KOPT-K1 (cell line): Measurements from ENCODE around the gene EEPD1.
"Not testable (repeated sequence)": the region's sequence is repeated elsewhere in the genome, so short reads cannot be mapped to it uniquely, and the experiment has no call there.

ENCODE experiments used
- H3K27ac ChIP-seq: fragments of 200-600 bp; sonication (generic); 2 replicates; pipeline ENCODE4 v1.5.1; 2016; ENCODE audit warnings: antibody characterized with exemption, mild to moderate bottlenecking, low read depth, low read length; ENCODE audit not compliant: poor library complexity, severe bottlenecking
- H3K36me3 ChIP-seq: fragments of 200-600 bp; sonication (generic); 2 replicates; pipeline ENCODE4 v1.5.1; 2017; ENCODE audit warnings: antibody characterized with exemption, mild to moderate bottlenecking, low read length, moderate library complexity; ENCODE audit not compliant: insufficient read depth
- H3K9me3 ChIP-seq: fragments of 200-600 bp; sonication (generic); 2 replicates; pipeline ENCODE4 v1.5.1; 2017; ENCODE audit warnings: antibody characterized with exemption, low read length, mild to moderate bottlenecking; ENCODE audit not compliant: insufficient read depth, poor library complexity, severe bottlenecking

EEPD1 gene

GRCh38 chr7:36141850-36142249, 11.2 kb upstream of the EEPD1 start:
- Histone ChIP-seq H3K9me3 (no peaks in the 10 kb centered on the region), H3K27ac (no peak overlapping the region), H3K36me3 (no peaks in the 10 kb centered on the region)

GRCh38 chr7:36144189-36144588, 8.9 kb upstream of the EEPD1 start:
- Histone ChIP-seq H3K9me3 (peaks cover 7% of the 10 kb centered on the region), H3K36me3 (no peaks in the 10 kb centered on the region)

GRCh38 chr7:36145686-36146085, 7.4 kb upstream of the EEPD1 start:
- H3K36me3 ChIP-seq, result no peaks in the 10 kb centered on the region
- no peak overlapping the region for H3K27ac ChIP-seq
- H3K9me3 ChIP-seq, result peaks cover 7% of the 10 kb centered on the region

More at GRCh38 chr7:36144189-36144588, 8.9 kb upstream of the EEPD1 start:
- no peak overlapping the region for H3K27ac ChIP-seq

GRCh38 chr7:36147361-36147760, 5.7 kb upstream of the EEPD1 start:
- Histone ChIP-seq H3K27ac (no peak overlapping the region), H3K36me3 (no peaks in the 10 kb centered on the region), H3K9me3 (peaks cover 7% of the 10 kb centered on the region)

GRCh38 chr7:36148422-36149065, 4.5 kb upstream of the EEPD1 start:
- Histone ChIP-seq H3K27ac (no peak overlapping the region), H3K36me3 (no peaks in the 10 kb centered on the region), H3K9me3 (peaks cover 7% of the 10 kb centered on the region)

- H3K36me3 ChIP-seq, H3K9me3 ChIP-seq, H3K27ac ChIP-seq: not testable (repeated sequence)
Measured at GRCh38 chr7:36149240-36149639, 3.8 kb upstream of the EEPD1 start.

GRCh38 chr7:36149694-36150452, 3.2 kb upstream of the EEPD1 start:
- Histone ChIP-seq H3K27ac (no peak overlapping the region), H3K36me3 (no peaks in the 10 kb centered on the region)

GRCh38 chr7:36151921-36152755, 916 bp upstream of the EEPD1 start:
- Histone ChIP-seq H3K9me3 (peaks cover 7% of the 10 kb centered on the region), H3K27ac (peak overlapping the region; percentile 32), H3K36me3 (no peaks in the 10 kb centered on the region)

More at GRCh38 chr7:36149694-36150452, 3.2 kb upstream of the EEPD1 start:
- H3K9me3 ChIP-seq, result peaks cover 7% of the 10 kb centered on the region

- Histone ChIP-seq H3K9me3 (peaks cover 2% of the 10 kb centered on the region), H3K36me3 (no peaks in the 10 kb centered on the region), H3K27ac (peak overlapping the region; percentile 59)
Measured at GRCh38 chr7:36153571-36154097, 580 bp downstream of the EEPD1 start.

- Histone ChIP-seq H3K27ac (no peak overlapping the region), H3K36me3 (no peaks in the 10 kb centered on the region), H3K9me3 (no peaks in the 10 kb centered on the region)
Measured at GRCh38 chr7:36154255-36155212, 1.5 kb downstream of the EEPD1 start.

- no peaks in the 10 kb centered on the region for H3K9me3 ChIP-seq
- no peaks in the 10 kb centered on the region for H3K36me3 ChIP-seq
- no peak overlapping the region for H3K27ac ChIP-seq
Measured at GRCh38 chr7:36155811-36156361, 2.8 kb downstream of the EEPD1 start.

GRCh38 chr7:36157527-36158320, 4.7 kb downstream of the EEPD1 start:
- no peaks in the 10 kb centered on the region for H3K36me3 ChIP-seq
- H3K9me3 ChIP-seq, result no peaks in the 10 kb centered on the region
- H3K27ac ChIP-seq, result no peak overlapping the region

- Histone ChIP-seq H3K27ac (no peak overlapping the region), H3K36me3 (no peaks in the 10 kb centered on the region), H3K9me3 (no peaks in the 10 kb centered on the region)
Measured at GRCh38 chr7:36158321-36158605, 5.2 kb downstream of the EEPD1 start.
